CD14-positive monocyte (primary cell): ENCODE measurements around the gene EDA. TPM values are rescaled to one million over a fixed set of nuclear protein-coding genes. Genes with fewer than 3 reads are reported as not detected.

Experiments
- DNase-seq, 3 donors: peaks; one replicate each; pipeline ENCODE4 v3.0.0-alpha.2; 2011 to 2022
- H2AFZ ChIP-seq: 2 replicates; pipeline ENCODE4 v1.6.0; 2012; ENCODE audit warnings: mild to moderate bottlenecking, low read depth, low read length, inconsistent platforms; ENCODE audit not compliant: insufficient read depth, poor library complexity, severe bottlenecking
- H3K27ac ChIP-seq, 2 donors: 1 replicate in 1 of 2; 2 replicates in 1 of 2; pipeline ENCODE4 v1.5.1; 2012 to 2013; ENCODE audit warnings: low read length in 2 of 2, control low read depth in 1 of 2, inconsistent platforms in 1 of 2, low read depth in 1 of 2, mild to moderate bottlenecking in 1 of 2
- H3K27me3 ChIP-seq, 2 donors: one replicate each; pipeline versions ENCODE4 v1.6.0 to v1.6.1; 2011 to 2013; ENCODE audit warnings: low read length in 2 of 2; ENCODE audit not compliant: control insufficient read depth in 2 of 2, insufficient read depth in 2 of 2
- H3K36me3 ChIP-seq, 2 donors: replicated peaks in 1 of 2; 1 replicate in 1 of 2; 2 replicates in 1 of 2; pipeline versions ENCODE4 v1.5.1 to v1.6.1; 2012 to 2013; ENCODE audit warnings: low read length in 2 of 2, control low read depth in 1 of 2, inconsistent platforms in 1 of 2, mild to moderate bottlenecking in 1 of 2; ENCODE audit not compliant: insufficient read depth in 2 of 2, control insufficient read depth in 1 of 2
- H3K4me1 ChIP-seq, 2 donors: 1 replicate in 1 of 2; 2 replicates in 1 of 2; pipeline versions ENCODE4 v1.5.1 to v1.6.1; 2012 to 2013; ENCODE audit warnings: low read length in 2 of 2, control low read depth in 1 of 2, inconsistent platforms in 1 of 2, mild to moderate bottlenecking in 1 of 2, moderate library complexity in 1 of 2; ENCODE audit not compliant: insufficient read depth in 2 of 2, control insufficient read depth in 1 of 2
- H3K4me2 ChIP-seq: replicated peaks from 2 replicates; pipeline ENCODE3; 2012; ENCODE audit warnings: low read length, moderate library complexity, mild to moderate bottlenecking; ENCODE audit not compliant: poor library complexity, severe bottlenecking; ENCODE audit errors: extremely low read depth
- H3K4me3 ChIP-seq, 3 experiments: fragments of 200-600 bp in 1 of 3; sonication (generic) in 1 of 3; replicated peaks in 1 of 3; 1 replicate in 2 of 3; 2 replicates in 1 of 3; pipeline ENCODE4 v1.5.1; 2011 to 2013; ENCODE audit warnings: low read length in 3 of 3, mild to moderate bottlenecking in 3 of 3, control low read depth in 2 of 3, low read depth in 2 of 3, inconsistent platforms in 1 of 3, moderate library complexity in 1 of 3
- H3K79me2 ChIP-seq: 2 replicates; pipeline ENCODE4 v1.6.0; 2012; ENCODE audit warnings: mild to moderate bottlenecking, control low read depth, inconsistent platforms, low read length, moderate library complexity; ENCODE audit not compliant: insufficient read depth
- H3K9ac ChIP-seq: 2 replicates; pipeline ENCODE4 v1.6.0; 2017; ENCODE audit warnings: low read length, mild to moderate bottlenecking; ENCODE audit not compliant: insufficient read depth, poor library complexity, severe bottlenecking
- H3K9me3 ChIP-seq, 2 donors: replicated peaks in 1 of 2; 1 replicate in 1 of 2; 2 replicates in 1 of 2; pipeline versions ENCODE4 v1.5.1 to v1.6.1; 2012 to 2013; ENCODE audit warnings: low read length in 2 of 2, control low read depth in 1 of 2; ENCODE audit not compliant: control insufficient read depth in 1 of 2, insufficient read depth in 1 of 2
- H4K20me1 ChIP-seq: 2 replicates; pipeline ENCODE4 v1.6.0; 2012; ENCODE audit warnings: mild to moderate bottlenecking, low read length, control low read depth, moderate library complexity; ENCODE audit not compliant: insufficient read depth
- H3K27ac Mint-ChIP-seq, 7 donors: one replicate each; pipeline ENCODE4 v1.8.0; 2020; ENCODE audit warnings: mild to moderate bottlenecking in 7 of 7, mixed read lengths in 7 of 7, moderate library complexity in 6 of 7, inconsistent platforms in 2 of 7
- H3K27me3 Mint-ChIP-seq, 3 donors: one replicate each; pipeline ENCODE4 v1.8.0; 2021 to 2022; ENCODE audit warnings: low read depth in 3 of 3, mild to moderate bottlenecking in 3 of 3, mixed read lengths in 3 of 3, moderate library complexity in 3 of 3, inconsistent platforms in 1 of 3
- H3K36me3 Mint-ChIP-seq, 2 donors: one replicate each; pipeline ENCODE4 v1.8.0; 2020; ENCODE audit warnings: mixed read lengths in 2 of 2, inconsistent platforms in 1 of 2, mild to moderate bottlenecking in 1 of 2
- H3K4me1 Mint-ChIP-seq: one replicate; pipeline ENCODE4 v1.8.0; 2020; ENCODE audit warnings: mild to moderate bottlenecking, mixed read lengths
- H3K4me3 Mint-ChIP-seq, 2 donors: one replicate each; pipeline ENCODE4 v1.8.0; 2020; ENCODE audit warnings: mild to moderate bottlenecking in 2 of 2, mixed read lengths in 2 of 2, moderate library complexity in 1 of 2
- H3K9me3 Mint-ChIP-seq, 7 donors: one replicate each; pipeline ENCODE4 v1.8.0; 2020 to 2022; ENCODE audit warnings: mixed read lengths in 7 of 7, mild to moderate bottlenecking in 6 of 7, moderate library complexity in 6 of 7, inconsistent platforms in 2 of 7
- CTCF ChIP-seq: fragments of 200-600 bp; IDR thresholded peaks from one replicate; pipeline ENCODE4 v1.8.0; 2022; ENCODE audit warnings: antibody characterized with exemption, mild to moderate bottlenecking
- WGBS: methylation state at CpG from one replicate; pipeline ENCODE4 v1.1.5; 2013; ENCODE audit warnings: missing lambda C conversion rate; ENCODE audit not compliant: insufficient coverage; 5-methylcytosine and 5-hydroxymethylcytosine counted together
- intact Hi-C, 2 donors: fragments of 100-400 bp; cut with micrococcal nuclease; formaldehyde crosslinking; loops; one replicate each; pipeline versions ENCODE4 v1.15.0 to v1.15.1; 2023
- polyA plus RNA-seq, 3 donors: library from polyadenylated mRNA; depleted of rRNA in 1 of 3; unstranded in 2 of 3; stranded (reverse) in 1 of 3; fragments of 300-500 nt in 2 of 3; fragments of >200 nt in 1 of 3; fragmentation: Illumina TruSeq in 2 of 3; gene quantifications; 1 replicate in 2 of 3; 2 replicates in 1 of 3; pipeline ENCODE4 v1.2.3, GENCODE V29; 2012 to 2021

The EDA gene
- polyA plus RNA-seq, 3 donors = 0.11 to 0.31 TPM; not detected in 1

GRCh38 chrX:69705818-69706217 is 89.9 kb downstream of the EDA start:
- H3K4me2 ChIP-seq = no peak overlapping the region
- no peak overlapping the region for H2AFZ ChIP-seq
- no peak overlapping the region for H3K27ac ChIP-seq
- no peak for TF ChIP-seq CTCF
- no peaks in the 10 kb centered on the region for H3K79me2 ChIP-seq
- Mint-ChIP-seq H3K27me3 (peaks cover 0 to 2% (median 0%) of the 10 kb centered on the region in 3 donors), H3K9me3 (peaks cover 6 to 24% (median 10%) of the 10 kb centered on the region in 7 donors), H3K4me3 (no peak overlapping the region), H3K27ac (no peak overlapping the region), H3K4me1 (no peaks in the 10 kb centered on the region), H3K36me3 (no peaks in the 10 kb centered on the region)
- H3K9me3 ChIP-seq = peaks cover 0 to 23% of the 10 kb centered on the region in 2 donors
- no peaks in the 10 kb centered on the region for H3K4me1 ChIP-seq
- no peak overlapping the region for H3K4me3 ChIP-seq
- intact Hi-C loops = no loop called here
- no peaks in the 10 kb centered on the region for H3K27me3 ChIP-seq
- H4K20me1 ChIP-seq = no peaks in the 10 kb centered on the region
- no CpG with 5 or more reads among the region's 2 CpGs for WGBS
- H3K9ac ChIP-seq = no peak overlapping the region
- no peak for DNase-seq
- H3K36me3 ChIP-seq = no peaks in the 10 kb centered on the region

GRCh38 chrX:69718102-69718501 is 102.2 kb downstream of the EDA start:
- no peak overlapping the region for H3K27ac ChIP-seq
- no peaks in the 10 kb centered on the region for H4K20me1 ChIP-seq
- no peaks in the 10 kb centered on the region for H3K36me3 ChIP-seq
- no peak for TF ChIP-seq CTCF
- no peak overlapping the region for H3K4me3 ChIP-seq
- Mint-ChIP-seq H3K27ac (no peak overlapping the region), H3K4me3 (no peak overlapping the region), H3K4me1 (no peaks in the 10 kb centered on the region), H3K36me3 (no peaks in the 10 kb centered on the region), H3K9me3 (peaks cover 3 to 16% (median 11%) of the 10 kb centered on the region in 7 donors), H3K27me3 (peaks cover 0 to 2% (median 0%) of the 10 kb centered on the region in 3 donors)
- H2AFZ ChIP-seq = no peak overlapping the region
- intact Hi-C loops = no loop called here
- no peak overlapping the region for H3K4me2 ChIP-seq
- DNase-seq = no peak
- no peaks in the 10 kb centered on the region for H3K4me1 ChIP-seq
- peaks cover 10 to 13% of the 10 kb centered on the region in 2 donors for H3K9me3 ChIP-seq
- H3K79me2 ChIP-seq = no peaks in the 10 kb centered on the region
- no peak overlapping the region for H3K9ac ChIP-seq
- H3K27me3 ChIP-seq = no peaks in the 10 kb centered on the region
- no CpG with 5 or more reads among the region's 1 CpG for WGBS
